ENCODE measurements around the gene BAZ2B.

BAZ2B gene

GRCh38 chr2:159585622-159586021, 30.7 kb downstream of the BAZ2B start:
- no peak for DNase-seq (ENCODE audit: low read depth in 1 of 2, low spot score in 1 of 2)

DNA sequence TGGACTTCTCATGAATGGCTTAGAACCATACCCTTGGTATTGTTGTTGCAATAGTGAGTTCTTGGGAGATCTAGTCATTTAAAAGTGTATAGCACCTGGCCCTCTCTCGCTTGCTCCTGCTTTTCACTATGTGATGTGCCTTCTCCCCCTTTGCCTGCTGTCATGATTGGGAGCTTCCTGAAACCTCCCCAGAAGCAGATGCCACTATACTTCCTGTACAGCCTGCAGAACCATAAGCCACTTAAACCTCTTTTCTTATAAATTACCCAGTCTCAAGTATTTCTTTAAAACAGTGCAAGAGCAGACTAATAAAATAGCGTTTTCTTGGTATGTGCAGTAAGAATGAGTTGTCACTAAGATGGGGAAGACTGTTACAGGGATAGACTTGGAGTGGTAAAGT, 31.6 kb downstream of the BAZ2B start:
- no peak for DNase-seq (ENCODE audit: low read depth in 1 of 2, low spot score in 1 of 2)

- no peak for DNase-seq (ENCODE audit: low read depth in 1 of 2, low spot score in 1 of 2)
These were observed 42.3 kb downstream of the BAZ2B start for GRCh38 chr2:159573846-159574606.

GRCh38 chr2:159573294-159573693, 43.1 kb downstream of the BAZ2B start:
- DNase-seq (ENCODE audit: low read depth in 1 of 2, low spot score in 1 of 2) = no peak

DNA sequence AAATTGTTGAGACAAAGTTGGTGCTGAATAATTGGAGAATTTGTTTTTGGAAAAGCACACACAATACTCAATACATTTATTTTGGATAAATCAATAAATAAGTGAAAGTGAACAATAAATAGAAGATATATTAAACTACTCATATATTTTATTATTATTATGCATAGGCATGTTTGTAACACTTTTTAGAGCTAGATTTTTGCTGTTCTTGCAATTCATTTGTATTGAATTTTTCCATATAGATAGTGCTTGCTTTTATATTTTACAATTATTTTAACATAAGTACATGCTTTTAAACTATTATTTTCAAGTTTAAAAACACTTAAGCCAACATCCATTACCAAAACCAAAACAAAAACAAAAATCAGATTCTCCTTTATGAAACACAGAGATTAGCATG, 43.9 kb downstream of the BAZ2B start:
- DNase-seq (ENCODE audit: low read depth in 1 of 2, low spot score in 1 of 2) = no peak

DNA sequence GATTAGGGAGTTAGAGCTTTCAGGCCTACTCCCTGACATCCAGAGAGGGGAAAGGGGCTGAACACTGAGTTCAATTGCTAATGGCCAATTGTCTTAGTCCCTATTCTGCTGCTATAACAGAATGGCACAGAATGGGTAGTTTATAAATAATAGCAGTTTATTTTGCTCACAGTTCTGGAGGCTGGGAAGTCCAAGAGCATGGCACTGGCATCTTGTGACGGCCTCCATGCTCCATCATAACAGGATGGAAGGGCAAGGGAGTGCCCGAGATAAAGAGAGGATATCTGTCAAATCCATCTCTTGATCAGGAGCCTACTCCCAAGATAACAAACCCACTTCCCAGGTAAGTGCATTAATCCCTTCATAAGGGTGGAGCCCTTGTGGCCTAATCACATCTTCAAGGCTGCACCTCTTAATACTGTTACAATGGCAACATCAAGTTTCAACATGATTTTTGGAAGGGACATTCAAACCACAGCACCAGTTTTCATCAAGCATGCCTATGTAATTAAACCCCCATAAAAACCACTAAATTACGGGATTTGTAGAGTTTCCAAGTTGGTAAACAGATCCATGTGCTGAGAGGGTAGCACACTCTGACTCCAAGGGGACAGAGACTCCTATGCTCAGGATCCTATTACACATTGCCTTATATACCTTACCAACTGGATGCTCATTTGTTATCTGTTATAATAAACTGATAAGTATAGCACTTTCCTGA, 44.6 kb downstream of the BAZ2B start:
- DNase-seq (ENCODE audit: low read depth in 1 of 2, low spot score in 1 of 2) = no peak

DNA sequence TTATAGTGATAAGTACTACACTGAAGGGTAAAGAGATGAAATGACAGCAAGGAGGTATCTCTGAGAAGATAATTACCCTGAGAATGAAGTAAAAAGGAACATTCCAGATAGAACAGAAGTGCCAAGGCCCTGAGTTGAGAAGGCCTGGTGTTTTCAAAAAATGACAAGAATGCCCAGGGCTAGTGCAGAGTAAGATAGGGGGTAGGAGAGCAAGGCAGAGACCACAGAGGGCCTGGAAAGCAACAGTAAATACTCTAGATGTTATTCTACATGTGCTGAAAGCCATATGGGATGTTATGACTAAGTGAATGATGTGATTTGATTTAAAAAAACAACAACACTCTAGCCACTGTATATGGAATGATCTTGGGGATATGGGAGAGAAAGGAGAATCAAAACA, 52.3 kb downstream of the BAZ2B start:
- no peak for DNase-seq (ENCODE audit: low read depth in 1 of 2, low spot score in 1 of 2)

GRCh38 chr2:159562248-159562647, 54.1 kb downstream of the BAZ2B start:
- DNase-seq (ENCODE audit: low read depth in 1 of 2, low spot score in 1 of 2) = no peak

DNA sequence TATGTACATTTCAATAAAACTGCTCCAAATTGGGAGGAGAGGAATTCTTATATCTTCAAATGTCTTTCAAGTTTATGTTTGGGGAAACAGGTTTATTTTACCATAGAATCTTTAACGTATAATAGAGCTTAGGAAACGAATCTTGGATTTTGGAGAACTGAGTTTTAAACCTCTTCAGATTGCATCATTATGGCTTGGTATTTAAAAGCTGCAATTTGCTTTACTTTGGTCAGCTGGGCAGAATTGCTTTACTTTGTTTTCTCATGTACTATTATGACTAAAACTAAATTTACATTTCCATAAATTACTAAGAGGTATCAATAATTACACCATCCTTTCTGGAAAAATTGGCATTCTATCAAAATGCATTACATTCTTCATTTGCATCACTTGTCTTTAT, 54.6 kb downstream of the BAZ2B start:
- no peak for DNase-seq (ENCODE audit: low read depth in 1 of 2, low spot score in 1 of 2)

GRCh38 chr2:159561242-159561641, 55.1 kb downstream of the BAZ2B start:
- DNase-seq (ENCODE audit: low read depth in 1 of 2, low spot score in 1 of 2) = no peak

DNA sequence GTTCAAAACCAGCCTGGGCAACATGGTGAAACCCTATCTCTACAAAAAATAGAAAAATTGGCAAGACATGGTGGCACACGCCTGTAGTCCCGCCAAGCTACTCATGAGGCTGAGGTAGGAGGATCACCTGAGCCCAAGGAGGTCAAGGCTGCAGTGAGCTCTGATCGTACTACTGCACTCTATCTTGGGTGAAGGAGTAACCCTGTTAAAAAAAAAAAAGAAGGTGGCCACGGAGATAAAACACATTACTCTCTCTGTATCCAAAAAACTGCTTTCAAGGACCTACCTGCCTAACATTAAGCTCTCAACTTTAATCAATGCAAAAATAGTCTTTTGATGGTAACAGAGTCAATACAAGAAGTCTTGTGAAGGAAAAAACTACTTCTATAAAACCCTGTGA, 57.3 kb downstream of the BAZ2B start:
- DNase-seq (ENCODE audit: low read depth in 1 of 2, low spot score in 1 of 2) = no peak

DNA sequence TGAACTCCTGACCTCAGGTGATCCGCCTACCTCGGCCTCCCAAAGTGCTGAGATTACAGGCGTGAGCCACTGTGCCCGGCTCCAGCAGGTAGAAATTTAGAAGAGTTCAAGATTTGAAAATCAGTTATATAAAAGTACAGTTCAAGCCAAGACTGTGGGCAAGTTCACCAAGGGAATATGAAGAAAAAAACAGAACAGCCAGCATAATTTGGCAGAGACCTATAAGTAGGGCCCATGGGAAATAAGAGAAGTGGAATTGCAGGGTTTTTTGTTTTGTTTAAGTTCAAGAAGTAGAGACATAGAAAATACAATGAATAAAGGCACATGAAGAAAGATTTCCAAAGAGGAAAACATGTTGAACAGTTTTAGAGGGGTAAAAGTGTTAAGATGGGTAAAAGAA, 57.9 kb downstream of the BAZ2B start:
- DNase-seq (ENCODE audit: low read depth in 1 of 2, low spot score in 1 of 2) = no peak

DNA sequence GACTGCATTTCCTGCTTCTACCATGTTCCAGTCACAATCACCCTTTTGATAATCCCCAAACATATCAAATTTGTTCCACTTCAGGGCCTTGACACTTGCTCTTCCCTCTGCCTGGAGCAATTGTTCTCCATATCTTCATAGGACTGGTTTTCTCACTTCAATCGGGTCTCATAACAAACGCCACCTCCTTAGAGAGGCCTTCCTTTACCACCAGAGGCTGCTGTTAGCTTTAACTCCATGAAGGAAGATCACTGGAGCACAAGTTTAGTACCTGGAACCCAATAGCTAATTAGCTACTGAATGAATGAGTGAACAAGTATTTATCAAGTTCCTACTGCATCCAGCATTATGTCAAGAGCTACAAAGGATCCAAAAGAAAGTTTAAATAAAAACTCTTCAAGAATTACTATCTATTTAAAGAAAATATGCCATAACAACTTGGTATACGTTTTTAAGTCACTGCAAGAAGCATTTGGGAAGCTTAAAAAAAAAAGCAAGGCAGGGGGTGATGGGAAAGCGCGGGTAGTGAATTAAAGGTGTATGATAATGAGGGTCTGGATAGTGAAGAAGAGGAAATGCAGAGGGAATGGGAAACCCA, 58.8 kb downstream of the BAZ2B start:
- DNase-seq (ENCODE audit: low read depth in 1 of 2, low spot score in 1 of 2) = no peak

DNA sequence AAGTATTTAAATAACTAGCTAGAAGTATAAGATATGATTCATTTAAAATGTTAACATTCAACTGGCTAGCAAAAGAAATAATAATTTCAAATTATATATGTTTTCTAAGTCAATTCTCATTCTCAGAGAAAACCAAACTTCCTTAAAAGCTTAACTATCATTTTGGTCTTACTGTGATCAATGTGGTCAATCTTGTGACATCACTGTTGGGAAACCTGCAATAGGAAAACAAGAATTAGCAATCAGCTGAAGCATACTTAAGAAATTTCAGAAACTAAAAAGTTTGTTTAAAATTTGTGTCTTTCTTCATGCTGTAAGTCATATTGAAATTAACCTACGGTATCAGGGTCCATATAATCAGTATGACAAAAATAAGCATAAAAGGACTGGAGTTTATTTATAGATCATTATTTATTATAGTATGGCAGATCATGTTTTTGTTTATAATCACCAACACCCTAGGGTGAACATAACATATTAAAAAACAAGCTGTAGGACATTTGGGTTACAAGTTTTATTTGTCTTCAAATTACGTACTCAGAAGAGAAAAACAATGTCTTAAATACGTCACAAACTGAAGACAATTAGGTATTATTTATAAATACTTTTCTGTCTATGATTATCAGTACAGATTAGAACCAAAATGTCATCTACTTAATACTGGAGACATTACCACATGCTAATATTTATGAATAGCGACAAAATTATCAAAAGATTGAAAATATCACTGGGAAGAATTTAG, 60.5 kb downstream of the BAZ2B start:
- no peak for DNase-seq (ENCODE audit: low read depth in 1 of 2, low spot score in 1 of 2)

GRCh38 chr2:159553727-159554126, 62.6 kb downstream of the BAZ2B start:
- no peak for DNase-seq (ENCODE audit: low read depth in 1 of 2, low spot score in 1 of 2)

DNA sequence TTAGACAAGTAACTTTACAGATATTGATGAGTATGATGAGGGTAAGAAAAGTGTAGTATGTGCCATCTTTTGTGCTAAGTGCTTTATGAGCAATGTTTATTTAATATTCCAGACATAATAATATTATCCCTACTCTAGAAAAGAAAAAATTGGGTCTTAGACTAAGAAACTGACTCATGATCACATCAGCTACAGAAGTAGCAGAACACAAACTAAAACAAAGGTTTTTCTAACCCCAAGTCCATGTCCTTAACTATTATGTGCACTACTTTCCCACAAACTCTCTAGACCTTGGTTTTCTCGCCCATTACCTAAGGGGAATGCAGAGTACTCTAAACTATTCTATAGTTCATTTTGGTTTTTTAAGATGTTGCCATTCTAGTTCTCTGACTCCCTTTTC, 64.5 kb downstream of the BAZ2B start:
- no peak for DNase-seq (ENCODE audit: low read depth in 1 of 2, low spot score in 1 of 2)

- DNase-seq (ENCODE audit: low read depth in 1 of 2, low spot score in 1 of 2) = no peak
These were observed 66.1 kb downstream of the BAZ2B start for GRCh38 chr2:159550231-159550630.

DNA sequence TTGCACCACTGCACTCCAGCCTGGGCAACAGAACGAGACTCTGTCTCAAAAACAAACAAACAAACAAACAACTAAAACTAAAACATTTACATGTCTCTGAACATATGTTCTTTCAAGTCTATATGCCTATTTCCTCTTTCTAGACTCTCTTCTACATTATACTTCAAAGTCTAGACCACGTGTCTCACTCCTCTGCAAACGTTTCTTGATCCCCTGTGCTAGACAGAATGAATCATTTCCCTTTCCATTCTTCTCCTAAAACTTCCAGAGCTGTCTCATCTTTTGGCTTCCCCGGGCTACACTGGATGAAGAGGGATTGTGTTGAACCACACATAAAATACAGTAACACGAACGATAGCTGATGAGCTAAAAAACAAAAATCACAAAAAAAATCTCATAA, 67.1 kb downstream of the BAZ2B start:
- no peak for DNase-seq (ENCODE audit: low read depth in 1 of 2, low spot score in 1 of 2)

- no peak for DNase-seq (ENCODE audit: low read depth in 1 of 2, low spot score in 1 of 2)
These were observed 69.5 kb downstream of the BAZ2B start for GRCh38 chr2:159546716-159547430.

GRCh38 chr2:159546039-159546438, 70.3 kb downstream of the BAZ2B start:
- no peak for DNase-seq (ENCODE audit: low read depth in 1 of 2, low spot score in 1 of 2)

- DNase-seq (ENCODE audit: low read depth in 1 of 2, low spot score in 1 of 2) = no peak
These were observed 71.3 kb downstream of the BAZ2B start for GRCh38 chr2:159545085-159545484.

All from stimulated activated CD4-positive, alpha-beta T cell treated with anti-CD3 and anti-CD28 coated beads, Interleukin-15, amount 100 ng/mL, for 1 hour (primary cell).